H1 (cell line): ENCODE data around the gene PHACTR1. TPM values are rescaled to one million over a fixed set of nuclear protein-coding genes. Genes with fewer than 3 reads are reported as not detected.

Experiments used
- CTCF ChIA-PET: fragments of 300-600 bp; sonication (Branson Sonifier 250); formaldehyde crosslinking; loops from one replicate; lab custom pipeline; 2021; ENCODE audit not compliant: partially characterized antibody; lab: Charles Lee
- POLR2A ChIA-PET: fragments of 300-600 bp; sonication (Branson Sonifier 250); formaldehyde crosslinking; loops from one replicate; lab custom pipeline; 2021; ENCODE audit warnings: inconsistent platforms; ENCODE audit not compliant: partially characterized antibody; lab: Charles Lee
- DNase-seq, 2 experiments: peaks; one replicate each; pipeline versions ENCODE4 v3.0.0 to v3.0.0-alpha.2; 2010 to 2022; ENCODE audit warnings: low spot score in 2 of 2, low read depth in 1 of 2, mixed read lengths in 1 of 2
- FAIRE-seq: peaks from 2 replicates; lab custom pipeline; 2011; peaks lifted over from hg19 to GRCh38; lab: Jason Lieb, UNC
- H2AFZ ChIP-seq: 2 replicates; pipeline ENCODE4 v1.8.1; 2012; ENCODE audit warnings: low read length, inconsistent platforms
- H2AK5ac ChIP-seq: 2 replicates; pipeline ENCODE4 v1.6.1; 2013; ENCODE audit warnings: low read depth, low read length
- H2BK120ac ChIP-seq: replicated peaks from 2 replicates; pipeline ENCODE3; 2013; ENCODE audit warnings: low read depth, low read length, inconsistent platforms
- H2BK12ac ChIP-seq: 2 replicates; pipeline ENCODE4 v1.6.1; 2013; ENCODE audit warnings: low read depth, low read length
- H2BK15ac ChIP-seq: 2 replicates; pipeline ENCODE4 v1.6.1; 2013; ENCODE audit warnings: low read length
- H2BK20ac ChIP-seq: 2 replicates; pipeline ENCODE4 v1.6.1; 2013; ENCODE audit warnings: low read length
- H2BK5ac ChIP-seq: 2 replicates; pipeline ENCODE4 v1.6.1; 2013; ENCODE audit warnings: low read depth, low read length
- H3K14ac ChIP-seq: 2 replicates; pipeline ENCODE4 v1.6.1; 2013; ENCODE audit warnings: inconsistent platforms; ENCODE audit not compliant: insufficient read length
- H3K18ac ChIP-seq: 2 replicates; pipeline ENCODE4 v1.6.1; 2013; ENCODE audit warnings: low read length; ENCODE audit errors: extremely low read depth
- H3K23ac ChIP-seq: 2 replicates; pipeline ENCODE4 v1.6.1; 2013; ENCODE audit warnings: inconsistent platforms; ENCODE audit not compliant: insufficient read length
- H3K23me2 ChIP-seq: 2 replicates; pipeline ENCODE4 v1.6.1; 2013; ENCODE audit warnings: low read depth, low read length
- H3K27ac ChIP-seq: 2 replicates; pipeline ENCODE4 v1.6.1; 2011; ENCODE audit warnings: low read depth, low read length, inconsistent platforms
- H3K27me3 ChIP-seq, 4 experiments: replicated peaks in 1 of 4; 1 replicate in 1 of 4; 2 replicates in 3 of 4; pipeline versions ENCODE4 v1.6.1 to v1.8.1; 2011 to 2013; ENCODE audit warnings: low read length in 3 of 4, mild to moderate bottlenecking in 3 of 4, inconsistent platforms in 2 of 4, mixed read lengths in 2 of 4, moderate library complexity in 1 of 4; ENCODE audit not compliant: control insufficient read depth in 3 of 4, insufficient read depth in 3 of 4; ENCODE audit errors: extremely low read depth in 1 of 4
- H3K36me3 ChIP-seq, 4 experiments: 2 replicates each; pipeline versions ENCODE4 v1.6.1 to v1.8.1; 2011 to 2013; ENCODE audit warnings: mild to moderate bottlenecking in 4 of 4, low read length in 3 of 4, moderate library complexity in 2 of 4, control low read depth in 1 of 4, inconsistent platforms in 1 of 4; ENCODE audit not compliant: insufficient read depth in 4 of 4, control insufficient read depth in 2 of 4
- H3K4ac ChIP-seq: replicated peaks from 2 replicates; pipeline ENCODE3; 2013; ENCODE audit warnings: low read length, low read depth, mixed read lengths, inconsistent platforms; ENCODE audit not compliant: insufficient read length
- H3K4me1 ChIP-seq, 4 experiments: replicated peaks in 1 of 4; 1 replicate in 1 of 4; 2 replicates in 3 of 4; pipeline versions ENCODE4 v1.6.1 to v1.8.1; 2011 to 2013; ENCODE audit warnings: low read length in 3 of 4, inconsistent platforms in 2 of 4, mixed read lengths in 1 of 4; ENCODE audit not compliant: insufficient read depth in 4 of 4, control insufficient read depth in 3 of 4
- H3K4me2 ChIP-seq, 2 experiments: 2 replicates each; pipeline versions ENCODE4 v1.6.1 to v1.8.1; 2011 to 2013; ENCODE audit warnings: low read depth in 2 of 2, low read length in 2 of 2, control low read depth in 1 of 2, inconsistent platforms in 1 of 2, mild to moderate bottlenecking in 1 of 2; ENCODE audit not compliant: insufficient read depth in 1 of 2
- H3K4me3 ChIP-seq, 4 experiments: fragments of 200-600, 300-600 bp in 1 of 4; sonication (generic), shearing (Covaris generic), sonication (Bioruptor Twin) in 1 of 4; 2 replicates each; pipeline versions ENCODE4 v1.5.1 to v1.8.1; 2011 to 2016; ENCODE audit warnings: low read length in 4 of 4, low read depth in 3 of 4, control low read depth in 2 of 4, inconsistent platforms in 2 of 4, mild to moderate bottlenecking in 2 of 4, mixed read lengths in 1 of 4, moderate library complexity in 1 of 4; ENCODE audit not compliant: insufficient read depth in 2 of 4; ENCODE audit errors: extremely low read depth in 1 of 4
- H3K56ac ChIP-seq: replicated peaks from 2 replicates; pipeline ENCODE3; 2013; ENCODE audit warnings: low read depth, mild to moderate bottlenecking, mixed read lengths, low read length, inconsistent platforms; ENCODE audit not compliant: insufficient read length
- H3K79me1 ChIP-seq: 2 replicates; pipeline ENCODE4 v1.6.1; 2013; ENCODE audit warnings: low read depth, low read length, control low read depth
- H3K79me2 ChIP-seq, 2 experiments: 2 replicates each; pipeline versions ENCODE4 v1.6.1 to v1.8.1; 2012 to 2013; ENCODE audit warnings: low read length in 2 of 2, mild to moderate bottlenecking in 2 of 2, inconsistent platforms in 1 of 2; ENCODE audit not compliant: insufficient read depth in 2 of 2, control insufficient read depth in 1 of 2
- H3K9ac ChIP-seq, 4 experiments: replicated peaks in 1 of 4; 1 replicate in 1 of 4; 2 replicates in 3 of 4; pipeline versions ENCODE4 v1.6.1 to v1.8.1; 2011 to 2013; ENCODE audit warnings: low read depth in 3 of 4, low read length in 3 of 4, control low read depth in 2 of 4, mild to moderate bottlenecking in 2 of 4, moderate library complexity in 2 of 4, inconsistent platforms in 1 of 4; ENCODE audit errors: extremely low read depth in 1 of 4
- H3K9me3 ChIP-seq, 2 experiments: 2 replicates each; pipeline versions ENCODE4 v1.6.1 to v1.8.1; 2012 to 2013; ENCODE audit warnings: mild to moderate bottlenecking in 2 of 2, moderate library complexity in 2 of 2, control low read depth in 1 of 2, inconsistent platforms in 1 of 2, low read depth in 1 of 2, low read length in 1 of 2, mixed read lengths in 1 of 2; ENCODE audit not compliant: insufficient read depth in 2 of 2
- H4K20me1 ChIP-seq, 2 experiments: replicated peaks in 1 of 2; 2 replicates each; pipeline versions ENCODE3 to v1.8.1; 2011 to 2013; ENCODE audit warnings: inconsistent platforms in 2 of 2, low read length in 2 of 2, mild to moderate bottlenecking in 1 of 2; ENCODE audit not compliant: insufficient read depth in 2 of 2, control insufficient read depth in 1 of 2
- H4K5ac ChIP-seq: 2 replicates; pipeline ENCODE4 v1.6.1; 2013; ENCODE audit warnings: low read length, low read depth, mixed read lengths, inconsistent platforms; ENCODE audit not compliant: insufficient read length
- H4K8ac ChIP-seq: 2 replicates; pipeline ENCODE4 v1.8.0; 2013; ENCODE audit warnings: mild to moderate bottlenecking, moderate library complexity, low read length, inconsistent platforms; ENCODE audit not compliant: insufficient read depth; ENCODE audit errors: extremely low read depth
- H4K91ac ChIP-seq: replicated peaks from 2 replicates; pipeline ENCODE3; 2013; ENCODE audit warnings: low read length, mixed read lengths, inconsistent platforms; ENCODE audit not compliant: insufficient read length
- CBX8 ChIP-seq: fragments of 300-800, 300-1000 bp; sonication (generic); IDR thresholded peaks from 2 replicates; pipeline ENCODE4 v1.7.1; 2016; ENCODE audit warnings: low read depth, low read length, borderline replicate concordance
- EGR1 ChIP-seq: IDR thresholded peaks from 2 replicates; pipeline ENCODE4 v1.6.1; 2011; ENCODE audit warnings: low read depth, low read length, borderline replicate concordance
- POLR2AphosphoS5 ChIP-seq: IDR thresholded peaks from 2 replicates; pipeline ENCODE4 v1.6.1; 2011; ENCODE audit warnings: low read depth, low read length
- POU5F1 ChIP-seq: IDR thresholded peaks from 2 replicates; pipeline ENCODE4 v1.6.1; 2011; ENCODE audit warnings: low read depth, mild to moderate bottlenecking, low read length, moderate library complexity
- SP1 ChIP-seq: IDR thresholded peaks from 2 replicates; pipeline ENCODE4 v1.6.1; 2011; ENCODE audit warnings: low read depth, low read length
- SP2 ChIP-seq: IDR thresholded peaks from 2 replicates; pipeline ENCODE4 v1.6.1; 2012; ENCODE audit warnings: mild to moderate bottlenecking, low read length, inconsistent platforms
- WGBS, 2 experiments: shearing (Covaris generic) in 1 of 2; methylation state at CpG; one replicate each; pipeline versions ENCODE4 v1.1.6 to v1.1.7; 2013 to 2015; ENCODE audit warnings: low lambda C conversion rate in 2 of 2, mixed read lengths in 2 of 2, inconsistent platforms in 1 of 2, low coverage in 1 of 2, missing lambda C conversion rate in 1 of 2; ENCODE audit not compliant: insufficient replicate concordance in 2 of 2, insufficient coverage in 1 of 2, insufficient read length in 1 of 2; ENCODE audit errors: extremely low coverage in 1 of 2, missing lambda C conversion rate in 1 of 2; 5-methylcytosine and 5-hydroxymethylcytosine counted together
- polyA plus RNA-seq, 7 experiments: library from polyadenylated mRNA; depleted of rRNA in 3 of 7; stranded (reverse) in 5 of 7; unstranded in 2 of 7; fragments of >200 nt in 5 of 7; fragments of 200-250 nt in 2 of 7; gene quantifications; 1 replicate in 5 of 7; 2 replicates in 1 of 7; 4 replicates in 1 of 7; pipeline versions ENCODE4 v1.2.1 to v1.2.3, GENCODE V29; 2011 to 2013; ENCODE audit warnings: missing spikeins in 2 of 7, mixed read lengths in 2 of 7
- total RNA-seq: library from RNA; stranded (reverse); fragmentation: NEBNext Ultra II Directional; extraction: Animal tissue kit (Norgen Biotek cat#: 25700); gene quantifications from 2 replicates; pipeline ENCODE4 v1.2.1, GENCODE V29; 2021
- TF ChIP-seq, protein P1 (sequence below): IDR thresholded peaks from 2 replicates; pipeline ENCODE4 v1.6.1; 2011; ENCODE audit warnings: low read length, improper control_type of control experiment
- TF ChIP-seq, protein P2 (sequence below): IDR thresholded peaks from 2 replicates; pipeline ENCODE4 v1.6.1; 2012; ENCODE audit warnings: inconsistent platforms

Gene PHACTR1
- total and polyA plus RNA-seq, 2 of the 8 experiments (the other 6 are each of a cell fraction or from before 2014, with no cell fraction given), result 3.9 to 17.1 TPM

DNA sequence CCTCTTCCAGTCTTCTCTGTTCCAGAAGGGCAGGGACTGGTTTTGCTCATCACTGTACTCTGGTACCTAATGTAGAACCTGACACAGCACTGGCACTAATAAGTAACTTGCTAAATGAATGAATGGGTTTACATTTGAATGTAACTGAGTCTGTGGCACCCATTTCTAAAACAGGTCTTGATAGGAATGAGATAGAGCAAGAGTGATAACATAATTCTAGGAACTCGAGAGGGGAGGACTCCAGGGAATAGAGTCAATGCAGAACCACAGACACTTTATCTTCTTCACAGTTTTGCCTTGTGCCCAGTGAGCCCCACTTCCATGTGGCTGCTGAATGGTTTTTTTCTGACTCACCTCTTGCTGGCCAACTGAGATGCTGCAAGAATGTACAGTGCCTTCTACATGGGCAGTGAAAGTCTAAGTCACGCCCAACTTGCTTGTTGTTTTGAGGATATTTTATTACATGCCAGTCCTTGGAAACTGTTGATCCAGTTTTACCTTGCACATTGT, 550.6 kb downstream of the PHACTR1 start:
- H2AK5ac ChIP-seq, result no peak overlapping the region
- H3K23ac ChIP-seq, result no peak overlapping the region
- no peak overlapping the region for H3K18ac ChIP-seq
- no peaks in the 10 kb centered on the region; a peak in 1 of 4 replicates for H3K79me2 ChIP-seq
- DNase-seq, result no peak
- H3K4ac ChIP-seq, result no peak overlapping the region
- no peak overlapping the region for H4K91ac ChIP-seq
- H3K9me3 ChIP-seq, result no peaks in the 10 kb centered on the region
- no peak overlapping the region for H3K9ac ChIP-seq
- no peak overlapping the region for H4K8ac ChIP-seq
- no peak overlapping the region for H2BK15ac ChIP-seq
- no peak overlapping the region for H2BK120ac ChIP-seq
- no peak overlapping the region for H3K4me3 ChIP-seq
- no peaks in the 10 kb centered on the region for H3K79me1 ChIP-seq
- H2AFZ ChIP-seq, result no peak overlapping the region
- H2BK5ac ChIP-seq, result no peak overlapping the region
- H3K14ac ChIP-seq, result no peak overlapping the region
- H4K20me1 ChIP-seq, result peaks cover 0 to 2% of the 10 kb centered on the region in 2 experiments
- WGBS, 2 experiments, result 89% methylated on average over 2 of the region's 2 CpGs; no CpG with 5 or more reads in 1 of the 2 experiments
- no peaks in the 10 kb centered on the region for H3K23me2 ChIP-seq
- no peak overlapping the region for H2BK12ac ChIP-seq
- no peak for FAIRE-seq
- no peak overlapping the region for H3K56ac ChIP-seq
- ChIA-PET CTCF (interaction anchor here (1.9 kb wide), 1 partner anchor 38 kb away, joined by 4 read pairs; no protein-coding TSS in a partner anchor), POLR2A (no interaction called here)
- H3K36me3 ChIP-seq, result no peaks in the 10 kb centered on the region; a peak in 1 of 8 replicates
- no peak overlapping the region for H3K4me2 ChIP-seq
- H3K4me1 ChIP-seq, result peaks cover 0 to 6% (median under 1%) of the 10 kb centered on the region in 4 experiments; a peak in 1 of 7 replicates
- H2BK20ac ChIP-seq, result no peak overlapping the region
- H3K27me3 ChIP-seq, result no peaks in the 10 kb centered on the region
- no peak overlapping the region for H4K5ac ChIP-seq
- H3K27ac ChIP-seq, result no peak overlapping the region
- no peak for TF ChIP-seq POLR2AphosphoS5
- TF ChIP-seq, protein P1, sequence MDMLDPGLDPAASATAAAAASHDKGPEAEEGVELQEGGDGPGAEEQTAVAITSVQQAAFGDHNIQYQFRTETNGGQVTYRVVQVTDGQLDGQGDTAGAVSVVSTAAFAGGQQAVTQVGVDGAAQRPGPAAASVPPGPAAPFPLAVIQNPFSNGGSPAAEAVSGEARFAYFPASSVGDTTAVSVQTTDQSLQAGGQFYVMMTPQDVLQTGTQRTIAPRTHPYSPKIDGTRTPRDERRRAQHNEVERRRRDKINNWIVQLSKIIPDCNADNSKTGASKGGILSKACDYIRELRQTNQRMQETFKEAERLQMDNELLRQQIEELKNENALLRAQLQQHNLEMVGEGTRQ, result no peak
- TF ChIP-seq SP2, result no peak
- TF ChIP-seq, protein P2, sequence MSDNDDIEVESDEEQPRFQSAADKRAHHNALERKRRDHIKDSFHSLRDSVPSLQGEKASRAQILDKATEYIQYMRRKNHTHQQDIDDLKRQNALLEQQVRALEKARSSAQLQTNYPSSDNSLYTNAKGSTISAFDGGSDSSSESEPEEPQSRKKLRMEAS, result no peak
- TF ChIP-seq SP1, result no peak
- no peak for TF ChIP-seq EGR1
- no peak for TF ChIP-seq POU5F1
- no peak for TF ChIP-seq CBX8
